Sigmoid colon (tissue), 7 donors: ENCODE results near the gene ZBTB4. TPM values are rescaled to one million over a fixed set of nuclear protein-coding genes. Genes with fewer than 3 reads are reported as not detected.

Experiments used
- DNase-seq: peaks from one replicate; pipeline ENCODE4 v3.0.0-alpha.2; 2019
- H3K27ac ChIP-seq, 4 donors: fragments of 200-600 bp; sonication (generic); one replicate each; pipeline ENCODE4 v1.5.1; 2016 to 2019; ENCODE audit warnings: mild to moderate bottlenecking in 1 of 4
- H3K27me3 ChIP-seq, 3 donors: fragments of 200-600 bp; sonication (generic); one replicate each; pipeline ENCODE4 v1.5.1; 2019; ENCODE audit warnings: mild to moderate bottlenecking in 1 of 3
- H3K36me3 ChIP-seq, 4 donors: fragments of 200-600 bp; sonication (generic); one replicate each; pipeline ENCODE4 v1.5.1; 2016 to 2019
- H3K4me1 ChIP-seq, 4 donors: fragments of 200-600 bp; sonication (generic); one replicate each; pipeline ENCODE4 v1.5.1; 2017 to 2019
- H3K4me3 ChIP-seq, 4 donors: fragments of 200-600 bp; sonication (generic); one replicate each; pipeline ENCODE4 v1.5.1; 2017 to 2019; ENCODE audit warnings: mild to moderate bottlenecking in 2 of 4, moderate library complexity in 1 of 4
- H3K9me3 ChIP-seq, 4 donors: fragments of 200-600 bp in 3 of 4; sonication (generic) in 3 of 4; one replicate each; pipeline versions ENCODE4 v1.5.1 to v1.6.1; 2013 to 2019
- EP300 ChIP-seq, 4 donors: sonication (generic); formaldehyde crosslinking; IDR thresholded peaks; one replicate each; pipeline ENCODE4 v1.6.1; 2017; ENCODE audit warnings: antibody characterized with exemption in 4 of 4
- POLR2A ChIP-seq, 2 donors: fragments of 450-650 bp; IDR thresholded peaks; one replicate each; pipeline ENCODE4 v1.6.1; 2016; ENCODE audit warnings: antibody characterized with exemption in 2 of 2, mild to moderate bottlenecking in 2 of 2, moderate library complexity in 2 of 2
- POLR2AphosphoS5 ChIP-seq, 4 donors: sonication (generic); formaldehyde crosslinking; IDR thresholded peaks; one replicate each; pipeline ENCODE4 v1.6.1; 2017; ENCODE audit warnings: antibody characterized with exemption in 4 of 4
- WGBS, 2 donors: extraction: QIAGEN DNeasy Blood & Tissue Kit; methylation state at CpG; one replicate each; pipeline ENCODE4 v1.1.7; 2013; 5-methylcytosine and 5-hydroxymethylcytosine counted together
- intact Hi-C: fragments of 100-400 bp; cut with DNase I; formaldehyde crosslinking; loops from one replicate; pipeline ENCODE4 v1.15.1; 2023
- polyA plus RNA-seq, 3 donors: library from polyadenylated mRNA; stranded (reverse); fragments of 200-250 nt; gene quantifications; one replicate each; pipeline ENCODE4 v1.2.3, GENCODE V29; 2013
- total RNA-seq, 4 donors: library from RNA; depleted of rRNA; stranded (reverse); fragments of >200 nt; gene quantifications; one replicate each; pipeline ENCODE4 v1.1.0, GENCODE V29; 2016
- TF ChIP-seq, protein P1 (sequence below), 4 experiments: fragments of 450-650 bp in 3 of 4; fragments of 200-600 bp in 1 of 4; IDR thresholded peaks; one replicate each; pipeline ENCODE4 v1.5.1; 2016 to 2019; ENCODE audit warnings: antibody characterized with exemption in 4 of 4, mild to moderate bottlenecking in 3 of 4, moderate library complexity in 2 of 4
- donor health status: healthy with polysubstance abuse.
- donor health status: Bipolar disorder and iron deficiency.
- donor health status: healthy.

The ZBTB4 gene
- total and polyA plus RNA-seq, 7 donors: 5.5 to 56.5 (median 42.5) TPM

DNA sequence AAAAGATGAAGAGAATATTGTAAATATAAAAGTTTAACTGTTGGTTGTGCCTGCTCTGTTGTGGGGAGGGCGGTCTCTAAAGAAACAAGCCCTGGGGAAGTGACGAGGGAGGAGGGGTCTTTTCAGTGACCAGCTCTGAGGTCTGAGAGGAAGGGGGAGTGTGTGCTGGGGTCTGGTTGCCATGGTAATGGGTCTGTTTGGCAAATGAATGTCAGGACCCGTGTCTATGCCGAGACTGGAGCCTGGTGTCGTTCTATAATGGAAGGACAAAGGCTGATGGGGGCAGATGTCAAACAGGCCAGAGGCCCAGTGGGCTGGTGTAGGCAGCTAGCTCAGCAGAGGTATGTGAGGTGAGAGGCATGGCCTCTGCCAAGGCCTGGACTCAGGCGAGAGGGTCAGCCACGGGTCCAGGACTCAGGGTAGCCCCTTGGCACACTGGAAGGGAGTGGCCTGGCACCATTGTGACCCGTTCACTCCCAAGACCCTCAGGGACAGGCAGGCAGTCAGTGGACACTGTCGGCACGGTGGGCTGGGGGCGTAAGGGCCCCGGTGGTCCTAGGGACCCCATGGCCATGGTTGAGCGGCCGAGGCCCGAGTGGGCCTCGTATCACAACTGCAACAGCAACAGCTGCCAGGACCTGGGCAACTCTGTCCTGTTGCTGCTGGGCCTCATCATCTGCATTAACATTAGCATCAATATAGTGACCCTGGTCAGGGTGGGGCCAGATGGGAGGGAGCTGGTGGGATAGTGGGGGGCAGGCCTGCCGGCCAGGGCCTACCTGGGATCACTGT lies 59.4 kb downstream of the ZBTB4 start, which contains the start of gene SPEM1:
Gene SPEM1 (plus strand): TSS at position 506 of the 792 bp plus-strand sequence. CDS start 61 bp downstream, at position 567.
- WGBS, 2 donors: 84 to 87% methylated on average over 17 of the region's 17 CpGs
- intact Hi-C loops: no loop called here
- Histone ChIP-seq H3K27ac (no peak within 1 kb of the TSS), H3K36me3 (peaks cover 0 to 30% (median 5%) of the 10 kb centered on the region in 4 donors), H3K27me3 (no peaks in the 10 kb centered on the region), H3K4me1 (no peaks in the 10 kb centered on the region), H3K9me3 (no peaks in the 10 kb centered on the region), H3K4me3 (no peak within 1 kb of the TSS)
- no peak for DNase-seq
- TF ChIP-seq EP300 (IDR thresholded peaks at IDR 0.05) (no peak), POLR2A (IDR thresholded peaks at IDR 0.05) (no peak), POLR2AphosphoS5 (IDR thresholded peaks at IDR 0.05) (no peak)
- TF ChIP-seq, protein P1, sequence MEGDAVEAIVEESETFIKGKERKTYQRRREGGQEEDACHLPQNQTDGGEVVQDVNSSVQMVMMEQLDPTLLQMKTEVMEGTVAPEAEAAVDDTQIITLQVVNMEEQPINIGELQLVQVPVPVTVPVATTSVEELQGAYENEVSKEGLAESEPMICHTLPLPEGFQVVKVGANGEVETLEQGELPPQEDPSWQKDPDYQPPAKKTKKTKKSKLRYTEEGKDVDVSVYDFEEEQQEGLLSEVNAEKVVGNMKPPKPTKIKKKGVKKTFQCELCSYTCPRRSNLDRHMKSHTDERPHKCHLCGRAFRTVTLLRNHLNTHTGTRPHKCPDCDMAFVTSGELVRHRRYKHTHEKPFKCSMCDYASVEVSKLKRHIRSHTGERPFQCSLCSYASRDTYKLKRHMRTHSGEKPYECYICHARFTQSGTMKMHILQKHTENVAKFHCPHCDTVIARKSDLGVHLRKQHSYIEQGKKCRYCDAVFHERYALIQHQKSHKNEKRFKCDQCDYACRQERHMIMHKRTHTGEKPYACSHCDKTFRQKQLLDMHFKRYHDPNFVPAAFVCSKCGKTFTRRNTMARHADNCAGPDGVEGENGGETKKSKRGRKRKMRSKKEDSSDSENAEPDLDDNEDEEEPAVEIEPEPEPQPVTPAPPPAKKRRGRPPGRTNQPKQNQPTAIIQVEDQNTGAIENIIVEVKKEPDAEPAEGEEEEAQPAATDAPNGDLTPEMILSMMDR (IDR thresholded peaks at IDR 0.05): no peak

DNA sequence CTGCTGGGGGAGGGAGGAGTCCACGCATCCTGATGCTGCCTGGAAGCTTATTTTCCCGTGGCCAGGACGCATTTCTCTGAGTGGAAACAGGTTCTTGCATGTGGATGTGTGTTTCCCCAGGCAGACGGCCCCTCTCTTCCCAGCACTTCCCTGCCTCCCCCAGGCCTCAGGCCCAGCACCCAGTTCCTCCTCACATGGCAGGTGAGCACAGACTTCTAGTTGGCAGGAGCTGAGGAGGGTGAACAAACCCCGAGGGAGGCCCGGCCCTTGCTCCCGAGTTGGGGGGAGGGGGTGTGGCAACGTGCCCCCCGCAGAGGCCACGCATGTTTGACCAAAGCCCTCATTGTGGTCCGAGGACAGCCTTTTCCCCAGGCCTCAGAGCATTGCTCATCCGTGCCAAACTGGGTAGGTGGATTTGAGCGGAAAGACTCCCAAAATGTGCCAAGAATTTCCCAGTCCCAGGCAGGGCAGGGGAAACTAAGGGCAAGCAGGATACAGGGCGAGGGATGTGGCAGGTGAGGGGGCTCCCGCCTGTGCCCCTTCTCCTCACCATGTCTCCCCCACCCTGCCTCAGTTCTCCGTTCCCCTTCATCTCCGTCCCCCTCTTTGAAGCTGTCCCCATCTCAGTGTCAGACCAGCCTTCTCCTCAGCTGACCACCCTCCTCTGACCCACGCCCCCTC lies 60.8 kb downstream of the ZBTB4 start:
- Histone ChIP-seq H3K27ac (no peak overlapping the region), H3K4me1 (no peaks in the 10 kb centered on the region), H3K4me3 (no peak overlapping the region), H3K9me3 (no peaks in the 10 kb centered on the region), H3K27me3 (no peaks in the 10 kb centered on the region), H3K36me3 (peaks cover 0 to 38% (median 6%) of the 10 kb centered on the region in 4 donors)
- TF ChIP-seq POLR2AphosphoS5 (IDR thresholded peaks at IDR 0.05) (no peak), POLR2A (IDR thresholded peaks at IDR 0.05) (no peak), EP300 (IDR thresholded peaks at IDR 0.05) (no peak)
- TF ChIP-seq, protein P1 (IDR thresholded peaks at IDR 0.05): no peak
- 72 to 73% methylated on average over 18 of the region's 18 CpGs for WGBS, 2 donors
- no peak for DNase-seq
- intact Hi-C loops: no loop called here

DNA sequence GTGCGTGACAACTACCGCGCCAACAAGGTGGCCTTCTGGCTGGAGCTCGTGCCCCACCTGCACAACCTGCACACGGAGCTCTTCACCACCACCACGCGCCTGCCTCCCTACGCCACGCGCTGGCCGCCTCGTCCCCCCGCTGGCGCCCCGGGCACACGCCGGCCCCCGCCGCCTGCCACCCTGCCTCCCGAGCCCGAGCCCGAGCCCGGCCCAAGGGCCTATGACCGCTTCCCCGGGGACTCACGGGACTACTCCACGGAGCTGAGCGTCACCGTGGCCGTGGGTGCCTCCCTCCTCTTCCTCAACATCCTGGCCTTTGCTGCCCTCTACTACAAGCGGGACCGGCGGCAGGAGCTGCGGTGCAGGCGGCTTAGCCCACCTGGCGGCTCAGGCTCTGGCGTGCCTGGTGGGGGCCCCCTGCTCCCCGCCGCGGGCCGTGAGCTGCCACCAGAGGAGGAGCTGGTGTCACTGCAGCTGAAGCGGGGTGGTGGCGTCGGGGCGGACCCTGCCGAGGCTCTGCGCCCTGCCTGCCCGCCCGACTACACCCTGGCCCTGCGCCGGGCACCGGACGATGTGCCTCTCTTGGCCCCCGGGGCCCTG lies 62.3 kb downstream of the ZBTB4 start:
- TF ChIP-seq, protein P1 (IDR thresholded peaks at IDR 0.05): no peak
- no peak for TF ChIP-seq POLR2A (IDR thresholded peaks at IDR 0.05)
- no peak for TF ChIP-seq POLR2AphosphoS5 (IDR thresholded peaks at IDR 0.05)
- TF ChIP-seq EP300 (IDR thresholded peaks at IDR 0.05): no peak
- Histone ChIP-seq H3K9me3 (no peaks in the 10 kb centered on the region), H3K4me1 (no peaks in the 10 kb centered on the region), H3K36me3 (peaks cover 0 to 38% (median 6%) of the 10 kb centered on the region in 4 donors), H3K27me3 (no peaks in the 10 kb centered on the region), H3K27ac (no peak overlapping the region), H3K4me3 (no peak overlapping the region)
- WGBS, 2 donors: 93 to 95% methylated on average over 54 of the region's 54 CpGs
- intact Hi-C loops: no loop called here
- DNase-seq: no peak

DNA sequence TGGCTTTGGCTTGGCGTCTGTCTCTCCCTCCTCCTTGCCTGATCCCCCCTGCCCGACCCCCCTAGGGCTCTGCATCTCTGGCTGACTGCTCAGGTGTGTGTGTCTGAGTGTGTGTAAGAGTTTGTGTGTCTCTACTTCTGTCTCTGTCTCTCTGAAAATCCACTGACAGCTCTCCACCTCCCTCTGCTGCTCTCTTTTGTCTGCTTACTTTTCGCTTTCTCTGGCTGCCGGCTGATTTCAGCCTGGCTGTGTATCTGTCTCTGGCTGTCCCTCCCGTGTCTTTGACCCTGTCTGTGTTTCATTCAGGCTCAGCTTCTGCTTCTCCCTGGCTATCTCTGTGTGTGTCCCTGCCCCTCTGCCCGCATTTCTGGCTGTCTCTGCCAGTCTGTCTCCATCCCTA lies 63.1 kb downstream of the ZBTB4 start:
- WGBS, 2 donors: 62 to 77% methylated on average over 6 of the region's 6 CpGs

More for the DNA sequence above, 63.1 kb downstream of the ZBTB4 start:
- TF ChIP-seq POLR2A (IDR thresholded peaks at IDR 0.05) (no peak), POLR2AphosphoS5 (IDR thresholded peaks at IDR 0.05) (no peak), EP300 (IDR thresholded peaks at IDR 0.05) (no peak)
- TF ChIP-seq, protein P1 (IDR thresholded peaks at IDR 0.05): no peak
- peaks cover 0 to 38% (median 6%) of the 10 kb centered on the region in 4 donors for H3K36me3 ChIP-seq
- no peak overlapping the region for H3K4me3 ChIP-seq
- no peak overlapping the region for H3K27ac ChIP-seq
- H3K27me3 ChIP-seq: no peaks in the 10 kb centered on the region
- intact Hi-C loops: no loop called here
- H3K9me3 ChIP-seq: no peaks in the 10 kb centered on the region
- no peak for DNase-seq
- no peaks in the 10 kb centered on the region for H3K4me1 ChIP-seq
